CD14-positive monocyte (primary cell): ENCODE measurements around the gene CDK19. TPM values are rescaled to one million over a fixed set of nuclear protein-coding genes. Genes with fewer than 3 reads are reported as not detected.

Source experiments
- DNase-seq, 3 donors: peaks; one replicate each; pipeline ENCODE4 v3.0.0-alpha.2; 2011 to 2022
- H2AFZ ChIP-seq: 2 replicates; pipeline ENCODE4 v1.6.0; 2012; ENCODE audit warnings: mild to moderate bottlenecking, low read depth, low read length, inconsistent platforms; ENCODE audit not compliant: insufficient read depth, poor library complexity, severe bottlenecking
- H3K27ac ChIP-seq, 2 donors: 1 replicate in 1 of 2; 2 replicates in 1 of 2; pipeline ENCODE4 v1.5.1; 2012 to 2013; ENCODE audit warnings: low read length in 2 of 2, control low read depth in 1 of 2, inconsistent platforms in 1 of 2, low read depth in 1 of 2, mild to moderate bottlenecking in 1 of 2
- H3K27me3 ChIP-seq, 2 donors: one replicate each; pipeline versions ENCODE4 v1.6.0 to v1.6.1; 2011 to 2013; ENCODE audit warnings: low read length in 2 of 2; ENCODE audit not compliant: control insufficient read depth in 2 of 2, insufficient read depth in 2 of 2
- H3K36me3 ChIP-seq, 2 donors: replicated peaks in 1 of 2; 1 replicate in 1 of 2; 2 replicates in 1 of 2; pipeline versions ENCODE4 v1.5.1 to v1.6.1; 2012 to 2013; ENCODE audit warnings: low read length in 2 of 2, control low read depth in 1 of 2, inconsistent platforms in 1 of 2, mild to moderate bottlenecking in 1 of 2; ENCODE audit not compliant: insufficient read depth in 2 of 2, control insufficient read depth in 1 of 2
- H3K4me1 ChIP-seq, 2 donors: 1 replicate in 1 of 2; 2 replicates in 1 of 2; pipeline versions ENCODE4 v1.5.1 to v1.6.1; 2012 to 2013; ENCODE audit warnings: low read length in 2 of 2, control low read depth in 1 of 2, inconsistent platforms in 1 of 2, mild to moderate bottlenecking in 1 of 2, moderate library complexity in 1 of 2; ENCODE audit not compliant: insufficient read depth in 2 of 2, control insufficient read depth in 1 of 2
- H3K4me2 ChIP-seq: replicated peaks from 2 replicates; pipeline ENCODE3; 2012; ENCODE audit warnings: low read length, moderate library complexity, mild to moderate bottlenecking; ENCODE audit not compliant: poor library complexity, severe bottlenecking; ENCODE audit errors: extremely low read depth
- H3K4me3 ChIP-seq, 3 experiments: fragments of 200-600 bp in 1 of 3; sonication (generic) in 1 of 3; replicated peaks in 1 of 3; 1 replicate in 2 of 3; 2 replicates in 1 of 3; pipeline ENCODE4 v1.5.1; 2011 to 2013; ENCODE audit warnings: low read length in 3 of 3, mild to moderate bottlenecking in 3 of 3, control low read depth in 2 of 3, low read depth in 2 of 3, inconsistent platforms in 1 of 3, moderate library complexity in 1 of 3
- H3K79me2 ChIP-seq: 2 replicates; pipeline ENCODE4 v1.6.0; 2012; ENCODE audit warnings: mild to moderate bottlenecking, control low read depth, inconsistent platforms, low read length, moderate library complexity; ENCODE audit not compliant: insufficient read depth
- H3K9ac ChIP-seq: 2 replicates; pipeline ENCODE4 v1.6.0; 2017; ENCODE audit warnings: low read length, mild to moderate bottlenecking; ENCODE audit not compliant: insufficient read depth, poor library complexity, severe bottlenecking
- H3K9me3 ChIP-seq, 2 donors: replicated peaks in 1 of 2; 1 replicate in 1 of 2; 2 replicates in 1 of 2; pipeline versions ENCODE4 v1.5.1 to v1.6.1; 2012 to 2013; ENCODE audit warnings: low read length in 2 of 2, control low read depth in 1 of 2; ENCODE audit not compliant: control insufficient read depth in 1 of 2, insufficient read depth in 1 of 2
- H4K20me1 ChIP-seq: 2 replicates; pipeline ENCODE4 v1.6.0; 2012; ENCODE audit warnings: mild to moderate bottlenecking, low read length, control low read depth, moderate library complexity; ENCODE audit not compliant: insufficient read depth
- H3K27ac Mint-ChIP-seq, 7 donors: one replicate each; pipeline ENCODE4 v1.8.0; 2020; ENCODE audit warnings: mild to moderate bottlenecking in 7 of 7, mixed read lengths in 7 of 7, moderate library complexity in 6 of 7, inconsistent platforms in 2 of 7
- H3K27me3 Mint-ChIP-seq, 3 donors: one replicate each; pipeline ENCODE4 v1.8.0; 2021 to 2022; ENCODE audit warnings: low read depth in 3 of 3, mild to moderate bottlenecking in 3 of 3, mixed read lengths in 3 of 3, moderate library complexity in 3 of 3, inconsistent platforms in 1 of 3
- H3K36me3 Mint-ChIP-seq, 2 donors: one replicate each; pipeline ENCODE4 v1.8.0; 2020; ENCODE audit warnings: mixed read lengths in 2 of 2, inconsistent platforms in 1 of 2, mild to moderate bottlenecking in 1 of 2
- H3K4me1 Mint-ChIP-seq: one replicate; pipeline ENCODE4 v1.8.0; 2020; ENCODE audit warnings: mild to moderate bottlenecking, mixed read lengths
- H3K4me3 Mint-ChIP-seq, 2 donors: one replicate each; pipeline ENCODE4 v1.8.0; 2020; ENCODE audit warnings: mild to moderate bottlenecking in 2 of 2, mixed read lengths in 2 of 2, moderate library complexity in 1 of 2
- H3K9me3 Mint-ChIP-seq, 7 donors: one replicate each; pipeline ENCODE4 v1.8.0; 2020 to 2022; ENCODE audit warnings: mixed read lengths in 7 of 7, mild to moderate bottlenecking in 6 of 7, moderate library complexity in 6 of 7, inconsistent platforms in 2 of 7
- CTCF ChIP-seq: fragments of 200-600 bp; IDR thresholded peaks from one replicate; pipeline ENCODE4 v1.8.0; 2022; ENCODE audit warnings: antibody characterized with exemption, mild to moderate bottlenecking
- WGBS: methylation state at CpG from one replicate; pipeline ENCODE4 v1.1.5; 2013; ENCODE audit warnings: missing lambda C conversion rate; ENCODE audit not compliant: insufficient coverage; 5-methylcytosine and 5-hydroxymethylcytosine counted together
- intact Hi-C, 2 donors: fragments of 100-400 bp; cut with micrococcal nuclease; formaldehyde crosslinking; loops; one replicate each; pipeline versions ENCODE4 v1.15.0 to v1.15.1; 2023
- polyA plus RNA-seq, 3 donors: library from polyadenylated mRNA; depleted of rRNA in 1 of 3; unstranded in 2 of 3; stranded (reverse) in 1 of 3; fragments of 300-500 nt in 2 of 3; fragments of >200 nt in 1 of 3; fragmentation: Illumina TruSeq in 2 of 3; gene quantifications; 1 replicate in 2 of 3; 2 replicates in 1 of 3; pipeline ENCODE4 v1.2.3, GENCODE V29; 2012 to 2021

Gene CDK19
- polyA plus RNA-seq, 3 donors, result 2.7 to 12.0 (median 3.9) TPM

- peak overlapping the region; percentile 45 to 98 (median 92) for H3K27ac Mint-ChIP-seq
- WGBS, result no CpG with 5 or more reads among the region's 7 CpGs
Measured at GRCh38 chr6:110665600-110665999, 149.7 kb downstream of the CDK19 start.

GRCh38 chr6:110664933-110665332 lies 150.3 kb downstream of the CDK19 start:
- 0% methylated on average over 1 of the region's 1 CpG for WGBS
- peak overlapping the region in 1 of 3 experiments; percentile 25 for H3K4me3 ChIP-seq
- peak overlapping the region; percentile 53 to 83 for H3K27ac ChIP-seq
- DNase-seq, result peak; percentile 62 to 92 (median 76)
- peaks cover 25 to 26% of the 10 kb centered on the region in 2 donors for H3K4me1 ChIP-seq
- peak overlapping the region; percentile 32 for H3K9ac ChIP-seq
- peak overlapping the region; percentile 27 for H2AFZ ChIP-seq
- Mint-ChIP-seq H3K27ac (peak overlapping the region; percentile 89 to 98 (median 92)), H3K4me1 (peaks cover 24% of the 10 kb centered on the region), H3K4me3 (peak overlapping the region in 1 of 2 donors; percentile 72), H3K36me3 (peaks cover 20 to 27% of the 10 kb centered on the region in 2 donors), H3K9me3 (peaks cover 0 to 10% (median 2%) of the 10 kb centered on the region in 7 donors), H3K27me3 (peaks cover 0 to 1% (median 0%) of the 10 kb centered on the region in 3 donors)
- peaks cover 3 to 6% of the 10 kb centered on the region in 2 donors for H3K9me3 ChIP-seq
- H3K27me3 ChIP-seq, result no peaks in the 10 kb centered on the region
- no peak for TF ChIP-seq CTCF
- H3K79me2 ChIP-seq, result peaks cover 3% of the 10 kb centered on the region
- H3K4me2 ChIP-seq, result peak overlapping the region; percentile 42
- intact Hi-C loops, result no loop called here
- H4K20me1 ChIP-seq, result no peaks in the 10 kb centered on the region
- peaks cover 3 to 24% of the 10 kb centered on the region in 2 donors for H3K36me3 ChIP-seq

More at GRCh38 chr6:110665600-110665999, 149.7 kb downstream of the CDK19 start:
- no peak overlapping the region for H3K4me3 Mint-ChIP-seq
- H3K4me3 ChIP-seq, result peak overlapping the region in 1 of 3 experiments; percentile 25
- no peak for DNase-seq
- H3K4me2 ChIP-seq, result peak overlapping the region; percentile 42
- H3K4me1 ChIP-seq, result peaks cover 25 to 26% of the 10 kb centered on the region in 2 donors
- H3K9me3 ChIP-seq, result peaks cover 1 to 2% of the 10 kb centered on the region in 2 donors
- H2AFZ ChIP-seq, result no peak overlapping the region
- no peaks in the 10 kb centered on the region for H4K20me1 ChIP-seq
- no peaks in the 10 kb centered on the region for H3K27me3 Mint-ChIP-seq
- peaks cover 17 to 26% of the 10 kb centered on the region in 2 donors for H3K36me3 Mint-ChIP-seq
- intact Hi-C loops, result no loop called here
- no peak overlapping the region for H3K9ac ChIP-seq
- peaks cover 0 to 6% (median 1%) of the 10 kb centered on the region in 7 donors for H3K9me3 Mint-ChIP-seq
- peak overlapping the region; percentile 53 to 83 for H3K27ac ChIP-seq
- H3K79me2 ChIP-seq, result peaks cover 3% of the 10 kb centered on the region
- peaks cover under 1 to 17% of the 10 kb centered on the region in 2 donors for H3K36me3 ChIP-seq
- TF ChIP-seq CTCF, result no peak
- no peaks in the 10 kb centered on the region for H3K27me3 ChIP-seq
- peaks cover 24% of the 10 kb centered on the region for H3K4me1 Mint-ChIP-seq
